ENCODE results near the gene TDP1. TPM values are rescaled to one million over a fixed set of nuclear protein-coding genes. Genes with fewer than 3 reads are reported as not detected.
"Not testable (repeated sequence)": the region's sequence is repeated elsewhere in the genome, so short reads cannot be mapped to it uniquely, and the experiment has no call there.

TDP1 gene
- total RNA-seq, 2 donors from 2014 or later: 11.2 to 21.4 TPM

DNA sequence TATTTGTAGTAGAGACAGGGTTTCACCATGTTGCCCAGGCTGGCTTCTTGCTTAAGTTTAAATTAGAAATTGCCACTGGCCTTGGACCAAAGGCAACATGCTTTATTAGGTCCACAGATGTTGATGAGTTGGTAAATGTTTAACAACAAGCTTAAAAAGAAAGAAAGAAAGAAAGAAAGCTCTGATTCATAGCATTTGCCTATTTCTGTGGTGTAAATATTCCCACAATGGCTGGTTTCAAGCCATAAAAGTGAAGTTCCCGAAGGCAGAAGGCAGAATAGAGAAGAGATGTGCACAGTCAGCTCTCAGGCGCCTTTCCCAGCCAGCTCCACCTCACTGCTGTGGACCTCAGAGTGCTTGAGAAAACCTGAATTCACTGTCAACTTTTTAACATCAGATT, 132.4 kb downstream of the TDP1 start:
- Histone ChIP-seq H3K27ac (no peak overlapping the region), H3K27me3 (replicated peaks; ENCODE audit: insufficient read depth) (no peaks in the 10 kb centered on the region), H3K4me3 (no peak overlapping the region), H3K36me3 (no peaks in the 10 kb centered on the region), H3K4me1 (ENCODE audit: control insufficient read depth in 1 of 2, low read depth in 2 of 2) (peaks cover 0 to 3% of the 10 kb centered on the region in 2 donors), H3K9me3 (no peaks in the 10 kb centered on the region)
- DNase-seq (ENCODE audit: low spot score): no peak
- TF ChIP-seq, protein P1, sequence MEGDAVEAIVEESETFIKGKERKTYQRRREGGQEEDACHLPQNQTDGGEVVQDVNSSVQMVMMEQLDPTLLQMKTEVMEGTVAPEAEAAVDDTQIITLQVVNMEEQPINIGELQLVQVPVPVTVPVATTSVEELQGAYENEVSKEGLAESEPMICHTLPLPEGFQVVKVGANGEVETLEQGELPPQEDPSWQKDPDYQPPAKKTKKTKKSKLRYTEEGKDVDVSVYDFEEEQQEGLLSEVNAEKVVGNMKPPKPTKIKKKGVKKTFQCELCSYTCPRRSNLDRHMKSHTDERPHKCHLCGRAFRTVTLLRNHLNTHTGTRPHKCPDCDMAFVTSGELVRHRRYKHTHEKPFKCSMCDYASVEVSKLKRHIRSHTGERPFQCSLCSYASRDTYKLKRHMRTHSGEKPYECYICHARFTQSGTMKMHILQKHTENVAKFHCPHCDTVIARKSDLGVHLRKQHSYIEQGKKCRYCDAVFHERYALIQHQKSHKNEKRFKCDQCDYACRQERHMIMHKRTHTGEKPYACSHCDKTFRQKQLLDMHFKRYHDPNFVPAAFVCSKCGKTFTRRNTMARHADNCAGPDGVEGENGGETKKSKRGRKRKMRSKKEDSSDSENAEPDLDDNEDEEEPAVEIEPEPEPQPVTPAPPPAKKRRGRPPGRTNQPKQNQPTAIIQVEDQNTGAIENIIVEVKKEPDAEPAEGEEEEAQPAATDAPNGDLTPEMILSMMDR (IDR thresholded peaks at IDR 0.05): no peak
- ATAC-seq (ENCODE audit: insufficient number of reproducible peaks, low FRiP score, low read depth): no peak

DNA sequence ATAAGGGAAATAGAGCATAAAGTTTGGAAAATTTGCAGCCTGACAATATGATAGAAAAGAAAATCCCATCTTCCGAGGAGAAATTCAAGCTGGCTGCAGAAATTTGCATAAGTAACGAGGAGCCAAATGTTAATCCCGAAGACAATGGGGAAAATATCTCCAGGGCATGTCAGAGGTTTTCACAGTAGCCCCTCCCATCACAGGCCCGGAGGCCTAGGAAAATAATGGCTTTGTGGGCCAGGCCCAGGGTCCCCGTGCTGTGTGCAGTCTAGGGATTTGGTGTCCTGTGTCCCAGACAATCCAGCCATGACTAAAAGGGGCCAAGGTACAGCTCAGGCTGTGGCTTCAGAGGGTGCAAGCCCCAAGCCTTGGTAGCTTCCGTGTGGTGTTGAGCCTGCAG, 133.8 kb downstream of the TDP1 start:
- H3K36me3 ChIP-seq; DNase-seq (ENCODE audit: low spot score); ATAC-seq (ENCODE audit: insufficient number of reproducible peaks, low FRiP score, low read depth); H3K4me3 ChIP-seq; H3K9me3 ChIP-seq; H3K4me1 ChIP-seq (ENCODE audit: control insufficient read depth in 1 of 2, low read depth in 2 of 2); H3K27ac ChIP-seq; H3K27me3 ChIP-seq (replicated peaks; ENCODE audit: insufficient read depth): not testable (repeated sequence)

DNA sequence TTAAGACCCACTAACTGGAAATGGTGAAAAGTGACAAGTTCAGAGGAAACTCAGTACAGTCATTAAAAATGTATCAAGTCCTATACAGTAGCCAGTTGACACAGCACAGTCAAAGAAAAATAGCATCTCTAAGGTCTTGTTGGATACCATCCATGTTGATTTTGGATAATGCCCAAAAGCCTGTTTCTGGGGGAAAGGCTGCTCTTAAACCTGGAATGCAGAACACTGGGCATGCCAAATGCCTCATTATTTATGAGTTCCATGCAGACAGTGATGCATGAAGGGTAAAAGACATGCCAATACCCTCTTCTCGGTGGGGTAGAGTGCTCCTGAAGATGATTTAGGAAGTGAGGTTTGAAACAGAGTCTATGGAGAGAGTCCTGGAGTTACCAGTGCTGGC, 135.7 kb downstream of the TDP1 start:
- H3K4me3 ChIP-seq: no peak overlapping the region
- peaks cover 0 to 3% of the 10 kb centered on the region in 2 donors for H3K4me1 ChIP-seq (ENCODE audit: control insufficient read depth in 1 of 2, low read depth in 2 of 2)
- no peaks in the 10 kb centered on the region for H3K27me3 ChIP-seq (replicated peaks; ENCODE audit: insufficient read depth)
- no peak overlapping the region for H3K27ac ChIP-seq
- DNase-seq (ENCODE audit: low spot score) (no peak), ATAC-seq (ENCODE audit: insufficient number of reproducible peaks, low FRiP score, low read depth) (no peak)
- TF ChIP-seq, protein P1 (IDR thresholded peaks at IDR 0.05): no peak
- no peaks in the 10 kb centered on the region for H3K36me3 ChIP-seq
- H3K9me3 ChIP-seq: no peaks in the 10 kb centered on the region

DNA sequence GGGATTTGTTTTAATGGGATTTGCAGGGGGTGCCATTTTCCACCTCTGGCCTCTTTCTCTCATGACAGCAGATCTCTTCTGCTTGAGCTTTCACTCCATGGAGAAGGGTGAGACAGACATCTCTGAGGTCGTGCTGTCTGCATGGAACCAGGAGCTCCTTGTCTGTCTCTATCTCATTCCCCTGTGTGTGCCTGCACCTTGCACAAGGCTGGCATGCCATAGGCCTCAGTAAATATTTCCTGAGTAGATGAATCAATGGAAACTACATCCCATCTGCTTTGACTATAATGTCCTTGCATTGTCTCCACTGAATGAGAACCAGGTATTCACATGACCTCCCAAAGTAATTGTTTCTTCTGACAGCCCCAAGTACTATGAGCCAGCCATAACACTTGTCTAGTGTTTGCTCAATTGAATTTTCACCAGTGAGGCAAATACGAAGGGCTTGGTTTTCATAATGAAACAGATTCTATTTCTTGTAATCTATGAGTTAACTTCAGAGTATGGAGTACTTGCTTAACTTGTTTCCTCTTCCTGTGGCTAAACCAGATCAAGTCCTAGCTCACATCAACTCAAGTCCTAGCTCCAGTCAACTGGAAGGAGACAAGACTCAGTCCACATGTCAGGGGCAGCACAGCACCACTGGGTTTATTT, 138.3 kb downstream of the TDP1 start:
- H3K27me3 ChIP-seq (replicated peaks; ENCODE audit: insufficient read depth): no peaks in the 10 kb centered on the region
- DNase-seq (ENCODE audit: low spot score): no peak
- no peak overlapping the region for H3K27ac ChIP-seq
- H3K36me3 ChIP-seq: no peaks in the 10 kb centered on the region
- TF ChIP-seq, protein P1 (IDR thresholded peaks at IDR 0.05): no peak
- no peak overlapping the region for H3K4me3 ChIP-seq
- peaks cover 0 to 3% of the 10 kb centered on the region in 2 donors for H3K4me1 ChIP-seq (ENCODE audit: control insufficient read depth in 1 of 2, low read depth in 2 of 2)
- no peaks in the 10 kb centered on the region for H3K9me3 ChIP-seq
- ATAC-seq (ENCODE audit: insufficient number of reproducible peaks, low FRiP score, low read depth): no peak

Other genes with a start within 250 kb of the TDP1 start
- 1 to 10 TPM; 3.1 to 8.9 TPM for gene EFCAB11, start 1.2 kb upstream of the TDP1 start, total RNA-seq
- gene KCNK13, start 106.1 kb downstream of the TDP1 start, total RNA-seq: under 1 TPM; 0.14 to 0.92 TPM